ENCODE results near the gene NKTR.
A peak's percentile ranks its signal among the peaks of the same experiment; 100 is the strongest.

NKTR gene

GRCh38 chr3:42651248-42652091 is 51.0 kb downstream of the NKTR start:
- DNase-seq = no peak

GRCh38 chr3:42652251-42652610 is 51.7 kb downstream of the NKTR start:
- no peak for DNase-seq

GRCh38 chr3:42652611-42653302 is 52.3 kb downstream of the NKTR start:
- no peak for DNase-seq

GRCh38 chr3:42653303-42653559 is 52.7 kb downstream of the NKTR start:
- no peak for DNase-seq

- DNase-seq = no peak
Observed at GRCh38 chr3:42653560-42654330, 53.3 kb downstream of the NKTR start, which contains the start of gene ZBTB47. Gene ZBTB47, plus strand, starts transcription at chr3:42653697. Its CDS starts 4,659 bp downstream, at chr3:42658356.

GRCh38 chr3:42654331-42655201 is 54.1 kb downstream of the NKTR start:
- DNase-seq = peak; percentile 23

- DNase-seq = no peak
Observed at GRCh38 chr3:42655331-42655888, 54.9 kb downstream of the NKTR start.

- DNase-seq = no peak
Observed at GRCh38 chr3:42655980-42656679, 55.6 kb downstream of the NKTR start.

- DNase-seq = no peak
Observed at GRCh38 chr3:42656680-42657610, 56.5 kb downstream of the NKTR start.

GRCh38 chr3:42657675-42658074 is 57.2 kb downstream of the NKTR start:
- no peak for DNase-seq

- no peak for DNase-seq
Observed at GRCh38 chr3:42658091-42658770, 57.7 kb downstream of the NKTR start.

GRCh38 chr3:42658771-42659390 is 58.4 kb downstream of the NKTR start:
- no peak for DNase-seq

- DNase-seq = no peak
Observed at GRCh38 chr3:42659451-42660130, 59.1 kb downstream of the NKTR start.

- no peak for DNase-seq
Observed at GRCh38 chr3:42660131-42660715, 59.7 kb downstream of the NKTR start.

- no peak for DNase-seq
Observed at GRCh38 chr3:42660898-42661297, 60.4 kb downstream of the NKTR start.

GRCh38 chr3:42661593-42662022 is 61.1 kb downstream of the NKTR start:
- no peak for DNase-seq

- no peak for DNase-seq
Observed at GRCh38 chr3:42662037-42662812, 61.7 kb downstream of the NKTR start.

Measured in NCI-H1092 treated with DMSO at 0.1 percent for 48 hours (cell line).